Esophagus mucosa (tissue), 1 donor: ENCODE data around the gene DPP10. TPM values are rescaled to one million over a fixed set of nuclear protein-coding genes. Genes with fewer than 3 reads are reported as not detected.
"Not testable (repeated sequence)": the region's sequence is repeated elsewhere in the genome, so short reads cannot be mapped to it uniquely, and the experiment has no call there.

Source experiments
- ATAC-seq: fragments of 200-7000 bp; cut with Tn5 transposase; one replicate; pipeline ENCODE4 v1.9.1; 2020
- total RNA-seq: library from RNA; stranded (reverse); gene quantifications from one replicate; pipeline ENCODE4 v1.2.4, GENCODE V29; 2023
- donor health status: DM: yes; HTN: yes; CAD: no.

DPP10 gene
- not detected for total RNA-seq

- no peak for ATAC-seq
Observed at GRCh38 chr2:114442510-114442909, at the start of gene DPP10. Gene DPP10, plus strand, starts transcription at chr2:114442641.

GRCh38 chr2:114400890-114401289 lies 41.6 kb upstream of the DPP10 start:
- ATAC-seq: no peak

- ATAC-seq: no peak
Observed at GRCh38 chr2:114405247-114406116, 37.0 kb upstream of the DPP10 start.

- no peak for ATAC-seq
Observed at GRCh38 chr2:114406347-114406746, 36.1 kb upstream of the DPP10 start.

- not testable (repeated sequence) for ATAC-seq
Observed at GRCh38 chr2:114407353-114407752, 35.1 kb upstream of the DPP10 start.

GRCh38 chr2:114421781-114422180 lies 20.7 kb upstream of the DPP10 start:
- no peak for ATAC-seq

GRCh38 chr2:114424699-114425098 lies 17.7 kb upstream of the DPP10 start:
- ATAC-seq: no peak

GRCh38 chr2:114426756-114427155 lies 15.7 kb upstream of the DPP10 start:
- ATAC-seq: no peak

GRCh38 chr2:114436329-114436728 lies 6.1 kb upstream of the DPP10 start:
- no peak for ATAC-seq

- ATAC-seq: no peak
Observed at GRCh38 chr2:114446571-114446970, 4.1 kb downstream of the DPP10 start.

GRCh38 chr2:114450639-114451038 lies 8.2 kb downstream of the DPP10 start:
- no peak for ATAC-seq

- no peak for ATAC-seq
Observed at GRCh38 chr2:114456566-114456965, 14.1 kb downstream of the DPP10 start.

- no peak for ATAC-seq
Observed at GRCh38 chr2:114457956-114458355, 15.5 kb downstream of the DPP10 start.

GRCh38 chr2:114461116-114461515 lies 18.7 kb downstream of the DPP10 start:
- no peak for ATAC-seq

GRCh38 chr2:114464961-114465706 lies 22.7 kb downstream of the DPP10 start:
- no peak for ATAC-seq

- ATAC-seq: no peak
Observed at GRCh38 chr2:114468343-114468742, 25.9 kb downstream of the DPP10 start.

- no peak for ATAC-seq
Observed at GRCh38 chr2:114472246-114472645, 29.8 kb downstream of the DPP10 start.

GRCh38 chr2:114472726-114473125 lies 30.3 kb downstream of the DPP10 start:
- no peak for ATAC-seq

- no peak for ATAC-seq
Observed at GRCh38 chr2:114488841-114489530, 46.5 kb downstream of the DPP10 start.

- no peak for ATAC-seq
Observed at GRCh38 chr2:114495046-114495445, 52.6 kb downstream of the DPP10 start.

- no peak for ATAC-seq
Observed at GRCh38 chr2:114496959-114497358, 54.5 kb downstream of the DPP10 start.

GRCh38 chr2:114499101-114499500 lies 56.7 kb downstream of the DPP10 start:
- no peak for ATAC-seq

- ATAC-seq: no peak
Observed at GRCh38 chr2:114507744-114508143, 65.3 kb downstream of the DPP10 start.
